GM13977 (cell line): ENCODE results near the gene FAM76B.

ENCODE experiments used
- DNase-seq: peaks from one replicate; pipeline ENCODE4 v3.0.0; 2012; ENCODE audit warnings: low spot score
- CTCF ChIP-seq: IDR thresholded peaks from 2 replicates; pipeline ENCODE4 v1.5.1; 2012; ENCODE audit warnings: mild to moderate bottlenecking, control low read depth; ENCODE audit not compliant: insufficient read depth; ENCODE audit errors: extremely low read depth, missing control alignments
- in situ Hi-C: fragments of 300-500 bp; cut with MboI; formaldehyde crosslinking; loops from one replicate; pipeline ENCODE4 v1.12.0; 2022; ENCODE audit warnings: low sequenced_read_pairs, low pct_unique_long_range_greater_than_20kb, mixed read lengths, inconsistent platforms; ENCODE audit not compliant: unreplicated experiment

FAM76B gene

DNA sequence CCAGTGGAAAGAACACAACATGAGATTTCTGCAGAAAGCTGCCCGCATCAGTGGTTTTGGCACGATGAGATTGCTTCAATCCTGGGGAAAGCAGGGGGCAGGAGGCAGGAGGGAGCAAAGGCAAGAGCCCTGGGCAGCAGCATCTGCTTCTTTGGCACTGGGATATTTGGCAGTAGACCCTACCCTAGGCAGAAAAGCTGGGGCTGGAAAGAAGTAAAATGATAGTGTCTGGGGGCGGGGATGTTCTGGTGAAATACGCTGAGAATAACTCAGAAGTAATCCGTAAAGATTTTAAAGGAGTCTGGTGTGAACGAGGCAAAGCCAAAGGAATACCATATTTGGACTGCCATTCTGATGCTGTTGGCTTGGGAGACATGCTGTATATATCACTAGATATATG, 62.0 kb downstream of the FAM76B start:
- no peak for DNase-seq
- in situ Hi-C loops: no loop called here
- TF ChIP-seq CTCF: no peak

- TF ChIP-seq CTCF: no peak
- no peak for DNase-seq
- in situ Hi-C loops: no loop called here
Measured at GRCh38 chr11:95727111-95727510, 62.5 kb downstream of the FAM76B start.

- DNase-seq: no peak
- in situ Hi-C loops: no loop called here
- TF ChIP-seq CTCF: no peak
Measured at GRCh38 chr11:95725196-95725595, 64.4 kb downstream of the FAM76B start.

GRCh38 chr11:95723361-95723942, 66.1 kb downstream of the FAM76B start:
- in situ Hi-C loops: no loop called here
- TF ChIP-seq CTCF: no peak
- DNase-seq: no peak

- TF ChIP-seq CTCF: no peak
- no peak for DNase-seq
- in situ Hi-C loops: no loop called here
Measured at GRCh38 chr11:95720195-95720594, 69.4 kb downstream of the FAM76B start.
